NB4 (cell line): ENCODE results near the gene SLC39A13.

ENCODE experiments used
- DNase-seq: peaks from one replicate; pipeline ENCODE4 v3.0.0; 2010; ENCODE audit warnings: low read depth
- H3K4me3 ChIP-seq: one replicate; pipeline ENCODE4 v1.5.1; 2011; ENCODE audit warnings: mild to moderate bottlenecking, low read depth, low read length, moderate library complexity
- CTCF ChIP-seq: IDR thresholded peaks from one replicate; pipeline ENCODE4 v1.5.1; 2012; ENCODE audit warnings: low read depth, low read length
- MAX ChIP-seq: IDR thresholded peaks from 2 replicates; pipeline ENCODE4 v1.6.1; 2011; ENCODE audit warnings: low read depth, low read length
- MYC ChIP-seq: IDR thresholded peaks from 2 replicates; pipeline ENCODE4 v1.6.1; 2011; ENCODE audit warnings: low read depth, low read length
- POLR2A ChIP-seq: IDR thresholded peaks from 2 replicates; pipeline ENCODE4 v1.6.1; 2011; ENCODE audit warnings: mild to moderate bottlenecking; ENCODE audit not compliant: insufficient read length; ENCODE audit errors: extremely low read depth

SLC39A13 gene

GRCh38 chr11:47366020-47366490 lies 42.3 kb upstream of the SLC39A13 start:
- DNase-seq = no peak
- TF ChIP-seq MYC = no peak
- no peak for TF ChIP-seq MAX
- no peak for TF ChIP-seq CTCF
- TF ChIP-seq POLR2A = no peak
- no peak overlapping the region for H3K4me3 ChIP-seq

GRCh38 chr11:47369676-47370075 lies 38.7 kb upstream of the SLC39A13 start:
- DNase-seq = no peak
- TF ChIP-seq POLR2A (no peak), MAX (no peak), MYC (no peak), CTCF (no peak)
- peak overlapping the region; percentile 16 for H3K4me3 ChIP-seq

GRCh38 chr11:47372422-47372821 lies 36.0 kb upstream of the SLC39A13 start:
- TF ChIP-seq CTCF (no peak), MYC (no peak), POLR2A (no peak), MAX (no peak)
- DNase-seq = no peak
- H3K4me3 ChIP-seq = no peak overlapping the region

GRCh38 chr11:47373876-47374719 lies 34.3 kb upstream of the SLC39A13 start:
- TF ChIP-seq CTCF (peak; percentile 79), MAX (no peak)
- H3K4me3 ChIP-seq = peak overlapping the region; percentile 90
- peak; percentile 73 for DNase-seq

GRCh38 chr11:47374720-47375019 lies 33.7 kb upstream of the SLC39A13 start:
- peak overlapping the region; percentile 90 for H3K4me3 ChIP-seq
- TF ChIP-seq MYC (no peak), CTCF (no peak), MAX (no peak), POLR2A (no peak)
- no peak for DNase-seq
